Right lobe of liver (tissue), 6 donors: ENCODE data around the gene ANLN. TPM values are rescaled to one million over a fixed set of nuclear protein-coding genes. Genes with fewer than 3 reads are reported as not detected.

Source experiments
- ATAC-seq, 4 donors: fragments of 200-7000 bp; cut with Tn5 transposase; one replicate each; pipeline ENCODE4 v1.9.1; 2020; ENCODE audit warnings: mild to moderate bottlenecking in 4 of 4, moderate library complexity in 4 of 4
- DNase-seq, 3 donors: peaks; one replicate each; pipeline ENCODE4 v3.0.0-alpha.2; 2020
- H3K27ac ChIP-seq, 3 donors: fragments of 200-600 bp; one replicate each; pipeline ENCODE4 v1.8.0; 2022
- H3K27me3 ChIP-seq, 2 donors: fragments of 200-600 bp; one replicate each; pipeline ENCODE4 v1.8.0; 2022
- H3K36me3 ChIP-seq, 4 donors: fragments of 200-600 bp; sonication (generic) in 1 of 4; one replicate each; pipeline versions ENCODE4 v1.5.1 to v1.8.0; 2017 to 2022; ENCODE audit warnings: control low read depth in 1 of 4
- H3K4me1 ChIP-seq, 4 donors: fragments of 200-600 bp; sonication (generic) in 1 of 4; one replicate each; pipeline versions ENCODE4 v1.5.1 to v1.8.0; 2017 to 2022; ENCODE audit warnings: control low read depth in 1 of 4
- H3K4me3 ChIP-seq, 3 donors: fragments of 200-600 bp; one replicate each; pipeline ENCODE4 v1.8.0; 2022
- H3K9me3 ChIP-seq, 4 donors: fragments of 200-600 bp; sonication (generic) in 1 of 4; one replicate each; pipeline versions ENCODE4 v1.5.1 to v1.8.0; 2017 to 2022; ENCODE audit warnings: control low read depth in 1 of 4
- CTCF ChIP-seq, 4 donors: fragments of 200-600 bp in 3 of 4; fragments of 450-650 bp in 1 of 4; IDR thresholded peaks; one replicate each; pipeline versions ENCODE4 v1.5.1 to v1.8.0; 2016 to 2022; ENCODE audit warnings: antibody characterized with exemption in 4 of 4, mild to moderate bottlenecking in 2 of 4
- POLR2A ChIP-seq: fragments of 450-650 bp; IDR thresholded peaks from one replicate; pipeline ENCODE4 v1.6.1; 2017; ENCODE audit warnings: antibody characterized with exemption, mild to moderate bottlenecking
- WGBS: methylation state at CpG from one replicate; pipeline ENCODE4 v1.1.6; 2018; ENCODE audit warnings: low coverage, low lambda C conversion rate; ENCODE audit not compliant: insufficient coverage; ENCODE audit errors: missing lambda C conversion rate; 5-methylcytosine and 5-hydroxymethylcytosine counted together
- intact Hi-C, 2 donors: fragments of 100-400 bp; cut with DNase I; formaldehyde crosslinking; loops; one replicate each; pipeline versions ENCODE4 v1.11.2 to v1.14.1; 2022
- total RNA-seq, 6 experiments: library from RNA; depleted of rRNA in 2 of 6; stranded (reverse); fragments of >200 nt in 2 of 6; fragmentation: NEBNext Ultra II Directional in 3 of 6; extraction: Animal tissue kit (Norgen Biotek cat#: 25700) in 3 of 6; gene quantifications; one replicate each; pipeline versions ENCODE4 v1.1.0 to v1.2.4, GENCODE V29; 2016 to 2023
- donor health status: DM: no; HTN: yes; CAD: no.
- donor health status: DM: no; HTN: no; CAD: no.
- donor health status: DM: no; HTN: no; CAD: no.
- donor health status: DM: no; HTN: yes; CAD: no.
- donor health status: DM: no; HTN: yes; CAD: no.

ANLN gene
- total RNA-seq, 6 experiments from 2014 or later: 0.44 to 7.8 (median 2.2) TPM

DNA sequence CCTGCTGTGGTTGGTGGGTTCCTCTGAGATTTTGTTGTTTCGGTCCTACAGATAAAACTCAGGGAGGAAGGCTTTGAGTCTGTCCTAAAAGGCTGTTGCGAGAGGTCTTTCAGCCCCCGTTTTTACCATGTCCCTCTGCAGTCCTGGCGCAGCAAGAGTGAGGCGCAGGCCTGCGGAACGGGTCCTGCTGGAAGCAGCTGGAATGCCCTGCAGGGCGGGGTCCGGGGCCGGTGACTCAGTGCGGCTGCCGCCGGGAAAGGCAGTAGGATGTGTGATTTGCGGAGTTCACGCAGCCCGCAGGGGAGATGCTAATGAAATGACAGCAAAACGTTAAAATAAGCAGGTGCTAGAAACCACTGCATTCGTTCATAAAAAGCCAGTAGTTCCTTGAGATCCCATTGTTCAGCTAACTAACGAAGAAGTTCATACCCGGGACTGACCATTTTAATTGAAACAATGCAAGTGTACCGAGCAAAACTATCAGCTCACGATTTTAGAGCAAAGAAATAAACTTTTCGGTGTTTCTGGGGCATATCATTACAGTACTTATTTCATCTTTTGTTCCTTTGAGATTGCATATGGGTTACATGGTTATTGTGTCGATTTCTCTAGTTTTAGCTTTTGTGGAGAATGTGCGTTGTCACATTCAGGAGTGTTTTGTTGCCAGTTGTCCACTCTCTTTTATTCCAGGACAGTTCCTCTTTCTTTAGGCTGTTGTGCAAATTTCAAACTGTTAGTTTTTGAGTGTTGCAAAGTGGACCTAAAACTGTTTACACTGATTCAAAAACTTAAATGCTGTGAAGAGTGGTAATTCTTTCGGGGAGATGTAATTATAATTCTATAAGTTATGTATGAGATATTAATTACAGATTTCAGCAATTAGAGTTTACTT lies 783 bp downstream of the ANLN start:
- Histone ChIP-seq H3K4me1 (peaks cover 0 to 8% (median 3%) of the 10 kb centered on the region in 4 donors), H3K27ac (peak overlapping the region in 1 of 3 donors; percentile 26), H3K4me3 (peak overlapping the region; percentile 48 to 61 (median 50)), H3K27me3 (no peaks in the 10 kb centered on the region), H3K36me3 (no peaks in the 10 kb centered on the region), H3K9me3 (no peaks in the 10 kb centered on the region)
- peak; percentile 40 to 74 (median 51) for ATAC-seq
- peak; percentile 50 to 79 (median 70) for DNase-seq
- 2% methylated on average over 18 of the region's 26 CpGs for WGBS
- TF ChIP-seq POLR2A (no peak), CTCF (IDR thresholded peaks at IDR 0.05) (no peak)
- intact Hi-C loops: no loop called here

GRCh38 chr7:36391436-36392198 lies 2.0 kb downstream of the ANLN start:
- H3K4me1 ChIP-seq: peaks cover 0 to 8% (median 3%) of the 10 kb centered on the region in 4 donors
- no peak for TF ChIP-seq POLR2A
- intact Hi-C loops: no loop called here
- H3K4me3 ChIP-seq: no peak overlapping the region
- WGBS: 55% methylated on average over 10 of the region's 10 CpGs
- no peaks in the 10 kb centered on the region for H3K36me3 ChIP-seq
- ATAC-seq (no peak), DNase-seq (no peak)
- H3K27me3 ChIP-seq: no peaks in the 10 kb centered on the region
- no peak overlapping the region for H3K27ac ChIP-seq
- H3K9me3 ChIP-seq: no peaks in the 10 kb centered on the region

DNA sequence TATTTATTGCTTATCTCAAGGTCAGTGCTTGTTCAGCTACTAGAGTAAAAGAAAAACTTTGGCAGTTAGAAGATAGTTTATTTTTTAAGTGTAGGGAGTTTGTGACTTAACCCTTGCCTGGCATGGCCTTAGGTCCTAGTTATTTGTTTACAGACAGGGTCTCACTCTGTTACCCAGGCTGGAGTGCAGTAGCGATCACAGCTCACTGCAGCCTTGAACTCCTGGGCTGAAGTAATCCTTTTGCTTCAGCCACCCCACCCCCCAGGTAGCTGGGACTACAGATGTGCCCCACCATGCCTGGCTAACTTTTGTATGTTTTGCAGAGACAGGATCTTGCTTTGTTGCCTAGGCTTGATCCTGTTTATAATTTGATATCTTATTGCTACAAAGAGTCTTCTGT lies 4.2 kb downstream of the ANLN start:
- no peak for ATAC-seq
- no peaks in the 10 kb centered on the region for H3K36me3 ChIP-seq
- no peaks in the 10 kb centered on the region for H3K27me3 ChIP-seq
- WGBS: no CpG with 5 or more reads among the region's 1 CpG
- peaks cover 0 to 8% (median 3%) of the 10 kb centered on the region in 4 donors for H3K4me1 ChIP-seq
- no peaks in the 10 kb centered on the region for H3K9me3 ChIP-seq
- no peak overlapping the region for H3K27ac ChIP-seq
- no peak overlapping the region for H3K4me3 ChIP-seq
- intact Hi-C loops: no loop called here
- TF ChIP-seq CTCF (IDR thresholded peaks at IDR 0.05) (no peak), POLR2A (no peak)
- no peak for DNase-seq

- WGBS: no CpG with 5 or more reads among the region's 1 CpG
Measured at GRCh38 chr7:36395171-36395894, 5.7 kb downstream of the ANLN start.

More at GRCh38 chr7:36395171-36395894, 5.7 kb downstream of the ANLN start:
- DNase-seq (no peak), ATAC-seq (no peak)
- H3K4me1 ChIP-seq: peaks cover 0 to 1% (median under 1%) of the 10 kb centered on the region in 4 donors
- H3K9me3 ChIP-seq: no peaks in the 10 kb centered on the region
- no peak overlapping the region for H3K4me3 ChIP-seq
- no peak overlapping the region for H3K27ac ChIP-seq
- H3K36me3 ChIP-seq: no peaks in the 10 kb centered on the region
- TF ChIP-seq CTCF (IDR thresholded peaks at IDR 0.05): no peak
- TF ChIP-seq POLR2A: no peak
- no peaks in the 10 kb centered on the region for H3K27me3 ChIP-seq
- intact Hi-C loops: no loop called here
